ENCODE results near the gene TEX13B. TPM values are rescaled to one million over a fixed set of nuclear protein-coding genes. Genes with fewer than 3 reads are reported as not detected.

TEX13B gene
- total RNA-seq, 1 donor from 2014 or later: not detected

- Mint-ChIP-seq H3K4me3 (no peak overlapping the region), H3K9me3 (peaks cover 9% of the 10 kb centered on the region), H3K4me1 (ENCODE audit: unreplicated experiment) (no peaks in the 10 kb centered on the region), H3K36me3 (no peaks in the 10 kb centered on the region), H3K27ac (peak overlapping the region; percentile 76), H3K27me3 (no peaks in the 10 kb centered on the region)
- no peak for DNase-seq (ENCODE audit: extremely low spot score, unreplicated experiment)
- TF ChIP-seq CTCF (conservative IDR thresholded peaks at IDR 0.05): no peak
These were observed 18.6 kb upstream of the TEX13B start for GRCh38 chrX:108000751-108001150.

GRCh38 chrX:107996124-107996523 is 14.0 kb upstream of the TEX13B start:
- H3K9me3 Mint-ChIP-seq: peaks cover 9% of the 10 kb centered on the region

GRCh38 chrX:107985033-107985432 is 2.9 kb upstream of the TEX13B start:
- H3K27me3 Mint-ChIP-seq: no peaks in the 10 kb centered on the region
- H3K4me3 Mint-ChIP-seq: no peak overlapping the region
- H3K27ac Mint-ChIP-seq: no peak overlapping the region
- no peaks in the 10 kb centered on the region for H3K4me1 Mint-ChIP-seq (ENCODE audit: unreplicated experiment)
- no peaks in the 10 kb centered on the region for H3K36me3 Mint-ChIP-seq
- TF ChIP-seq CTCF (conservative IDR thresholded peaks at IDR 0.05): no peak
- DNase-seq (ENCODE audit: extremely low spot score, unreplicated experiment): no peak
- no peaks in the 10 kb centered on the region for H3K9me3 Mint-ChIP-seq

More at GRCh38 chrX:107996124-107996523, 14.0 kb upstream of the TEX13B start:
- DNase-seq (ENCODE audit: extremely low spot score, unreplicated experiment): no peak
- Mint-ChIP-seq H3K4me3 (no peak overlapping the region), H3K27ac (no peak overlapping the region), H3K27me3 (no peaks in the 10 kb centered on the region), H3K4me1 (ENCODE audit: unreplicated experiment) (no peaks in the 10 kb centered on the region), H3K36me3 (no peaks in the 10 kb centered on the region)
- TF ChIP-seq CTCF (conservative IDR thresholded peaks at IDR 0.05): no peak

- peaks cover 3% of the 10 kb centered on the region for H3K27me3 Mint-ChIP-seq
- DNase-seq (ENCODE audit: extremely low spot score, unreplicated experiment): no peak
- H3K36me3 Mint-ChIP-seq: no peaks in the 10 kb centered on the region
- no peak overlapping the region for H3K27ac Mint-ChIP-seq
- no peak for TF ChIP-seq CTCF (conservative IDR thresholded peaks at IDR 0.05)
- no peak overlapping the region for H3K4me3 Mint-ChIP-seq
- no peaks in the 10 kb centered on the region for H3K4me1 Mint-ChIP-seq (ENCODE audit: unreplicated experiment)
- no peaks in the 10 kb centered on the region for H3K9me3 Mint-ChIP-seq
These were observed 2.6 kb downstream of the TEX13B start for GRCh38 chrX:107979534-107979933.

- no peak overlapping the region for H3K27ac Mint-ChIP-seq
These were observed 3.4 kb downstream of the TEX13B start for GRCh38 chrX:107978707-107979307.

More at GRCh38 chrX:107978707-107979307, 3.4 kb downstream of the TEX13B start:
- TF ChIP-seq CTCF (conservative IDR thresholded peaks at IDR 0.05): peak; percentile 63
- no peak for DNase-seq (ENCODE audit: extremely low spot score, unreplicated experiment)
- H3K27me3 Mint-ChIP-seq: peaks cover 3% of the 10 kb centered on the region
- no peaks in the 10 kb centered on the region for H3K36me3 Mint-ChIP-seq
- no peak overlapping the region for H3K4me3 Mint-ChIP-seq
- no peaks in the 10 kb centered on the region for H3K4me1 Mint-ChIP-seq (ENCODE audit: unreplicated experiment)
- no peaks in the 10 kb centered on the region for H3K9me3 Mint-ChIP-seq

Data from type B pancreatic cell (in vitro differentiated cells).